Testis (tissue), 3 donors: ENCODE results near the gene E2F2. TPM values are rescaled to one million over a fixed set of nuclear protein-coding genes. Genes with fewer than 3 reads are reported as not detected.

Experiments used
- DNase-seq: peaks from one replicate; pipeline ENCODE4 v3.0.0-alpha.2; 2019
- H3K27ac ChIP-seq, 2 donors: fragments of 200-600 bp; sonication (generic); one replicate each; pipeline ENCODE4 v1.5.1; 2019
- H3K27me3 ChIP-seq: fragments of 200-600 bp; sonication (generic); one replicate; pipeline ENCODE4 v1.5.1; 2019
- H3K36me3 ChIP-seq: fragments of 200-600 bp; sonication (generic); one replicate; pipeline ENCODE4 v1.5.1; 2017; ENCODE audit warnings: low read depth; ENCODE audit errors: missing control alignments
- H3K4me1 ChIP-seq: fragments of 200-600 bp; sonication (generic); one replicate; pipeline ENCODE4 v1.5.1; 2019
- H3K4me3 ChIP-seq, 2 donors: fragments of 200-600 bp; sonication (generic); one replicate each; pipeline ENCODE4 v1.5.1; 2017 to 2019
- H3K9me3 ChIP-seq: fragments of 200-600 bp; sonication (generic); one replicate; pipeline ENCODE4 v1.5.1; 2017
- CTCF ChIP-seq, 3 experiments: fragments of 450-650 bp in 2 of 3; fragments of 200-600 bp in 1 of 3; sonication (generic) in 1 of 3; IDR thresholded peaks; one replicate each; pipeline ENCODE4 v1.5.1; 2016 to 2019; ENCODE audit warnings: antibody characterized with exemption in 3 of 3, mild to moderate bottlenecking in 2 of 3, moderate library complexity in 1 of 3
- POLR2A ChIP-seq: fragments of 450-650 bp; IDR thresholded peaks from one replicate; pipeline ENCODE4 v1.6.1; 2017; ENCODE audit warnings: antibody characterized with exemption, mild to moderate bottlenecking, moderate library complexity
- WGBS, 2 donors: methylation state at CpG; one replicate each; pipeline ENCODE4 v1.1.5; 2018; 5-methylcytosine and 5-hydroxymethylcytosine counted together
- intact Hi-C: fragments of 100-400 bp; cut with DNase I; formaldehyde crosslinking; loops from one replicate; pipeline ENCODE4 v1.15.1; 2023; ENCODE audit warnings: low total_unique reads
- polyA plus RNA-seq: library from polyadenylated mRNA; stranded (reverse); fragments of 350-450 nt; fragmentation: Illumina TruSeq; extraction: RNeasy Lipid Tissue Mini Kit (QIAGEN cat#74804); gene quantifications from one replicate; pipeline ENCODE4 v1.2.3, GENCODE V29; 2014; ENCODE audit warnings: low read depth, low replicate concordance; ENCODE audit not compliant: insufficient read depth
- total RNA-seq, 2 donors: library from RNA; depleted of rRNA; stranded (reverse); fragments of >200 nt; gene quantifications; one replicate each; pipeline ENCODE4 v1.2.3, GENCODE V29; 2016

Gene E2F2
- total and polyA plus RNA-seq, 3 donors from 2014 or later = 4.2 to 6.6 (median 4.8) TPM

- 20 to 35% methylated on average over 2 to 12 of the region's 12 CpGs for WGBS, 2 donors
- no peaks in the 10 kb centered on the region for H3K9me3 ChIP-seq
- DNase-seq = no peak
- peak overlapping the region; percentile 51 to 59 for H3K4me3 ChIP-seq
- peak overlapping the region; percentile 77 to 88 for H3K27ac ChIP-seq
- intact Hi-C loops = no loop called here
- no peak for TF ChIP-seq CTCF (IDR thresholded peaks at IDR 0.05)
- TF ChIP-seq POLR2A = no peak
- peaks cover 12% of the 10 kb centered on the region for H3K4me1 ChIP-seq
- H3K27me3 ChIP-seq = no peaks in the 10 kb centered on the region
- no peaks in the 10 kb centered on the region for H3K36me3 ChIP-seq
Observed at GRCh38 chr1:23554127-23554480, 23.1 kb upstream of the E2F2 start.

GRCh38 chr1:23553231-23554126 lies 22.4 kb upstream of the E2F2 start:
- H3K36me3 ChIP-seq = no peaks in the 10 kb centered on the region
- 55 to 62% methylated on average over 14 to 21 of the region's 21 CpGs for WGBS, 2 donors
- no peaks in the 10 kb centered on the region for H3K27me3 ChIP-seq
- TF ChIP-seq POLR2A (no peak), CTCF (IDR thresholded peaks at IDR 0.05) (no peak)
- peak overlapping the region in 1 of 2 donors; percentile 77 for H3K27ac ChIP-seq
- intact Hi-C loops = no loop called here
- peak overlapping the region in 1 of 2 donors; percentile 59 for H3K4me3 ChIP-seq
- H3K9me3 ChIP-seq = no peaks in the 10 kb centered on the region
- DNase-seq = no peak
- H3K4me1 ChIP-seq = peaks cover 12% of the 10 kb centered on the region

- H3K9me3 ChIP-seq = no peaks in the 10 kb centered on the region
- H3K4me1 ChIP-seq = peaks cover 12% of the 10 kb centered on the region
- no peak overlapping the region for H3K27ac ChIP-seq
- no peaks in the 10 kb centered on the region for H3K27me3 ChIP-seq
- intact Hi-C loops = no loop called here
- DNase-seq = no peak
- WGBS, 2 donors = 56 to 81% methylated on average over 4 of the region's 4 CpGs
- no peaks in the 10 kb centered on the region for H3K36me3 ChIP-seq
- H3K4me3 ChIP-seq = no peak overlapping the region
- TF ChIP-seq POLR2A (no peak), CTCF (IDR thresholded peaks at IDR 0.05) (no peak)
Observed at GRCh38 chr1:23551849-23552248, 20.8 kb upstream of the E2F2 start.

GRCh38 chr1:23548704-23549143 lies 17.7 kb upstream of the E2F2 start:
- no peak for TF ChIP-seq CTCF (IDR thresholded peaks at IDR 0.05)
- no peak for TF ChIP-seq POLR2A
- no peaks in the 10 kb centered on the region for H3K27me3 ChIP-seq
- no peak overlapping the region for H3K4me3 ChIP-seq
- no peaks in the 10 kb centered on the region for H3K36me3 ChIP-seq
- no peaks in the 10 kb centered on the region for H3K4me1 ChIP-seq
- no peak for DNase-seq
- no peak overlapping the region for H3K27ac ChIP-seq
- WGBS, 2 donors = 39 to 62% methylated on average over 9 of the region's 9 CpGs
- no peaks in the 10 kb centered on the region for H3K9me3 ChIP-seq
- intact Hi-C loops = no loop called here
